K562 (cell line): ENCODE measurements around the gene TMEM63C. TPM values are rescaled to one million over a fixed set of nuclear protein-coding genes. Genes with fewer than 3 reads are reported as not detected.

ENCODE experiments used
- ATAC-seq: fragments of 200-7000 bp; cut with Tn5 transposase; 3 replicates; pipeline ENCODE4 v1.9.1; 2020; ENCODE audit warnings: moderate library complexity
- BruUV-seq: library from RNA; stranded (reverse); fragments of 400-500 nt; replicated peaks from 2 replicates; lab custom pipeline; 2021; lab: Mats Ljungman, UMichigan
- CTCF ChIA-PET: fragments of 300-600 bp; formaldehyde crosslinking; extraction: SDS; loops from one replicate; lab custom pipeline; 2021; ENCODE audit warnings: low intra/inter-chr PET ratio; lab: Yijun Ruan, JAX
- POLR2A ChIA-PET: fragments of 300-600, 350-650 bp; sonication (Branson Sonifier 250); formaldehyde crosslinking; extraction: SDS; loops from one replicate; lab custom pipeline; 2021; ENCODE audit warnings: antibody characterized with exemption, inconsistent platforms; lab: Yijun Ruan, JAX
- DNase-seq, 4 experiments: peaks; one replicate each; pipeline versions ENCODE4 v3.0.0 to v3.0.0-alpha.2; 2011 to 2018; ENCODE audit warnings: low spot score in 3 of 4, mixed read lengths in 3 of 4; ENCODE audit errors: extremely low read depth in 1 of 4
- FAIRE-seq: peaks from 2 replicates; lab custom pipeline; 2011; peaks lifted over from hg19 to GRCh38; lab: Jason Lieb, UNC
- H2AFZ ChIP-seq: 2 replicates; pipeline ENCODE4 v1.6.0; 2011; ENCODE audit warnings: low read depth, low read length, control low read depth, inconsistent platforms
- H3K27ac ChIP-seq: fragments of 200-600 bp; 3 replicates; pipeline ENCODE4 v1.8.0; 2011; ENCODE audit warnings: low read depth, mild to moderate bottlenecking, control low read depth, inconsistent platforms, low read length, moderate library complexity, mixed read lengths; ENCODE audit errors: extremely low read depth
- H3K27me3 ChIP-seq, 2 experiments: fragments of 300-600 bp in 1 of 2; 2 replicates in 1 of 2; 3 replicates in 1 of 2; pipeline versions ENCODE4 v1.6.0 to v1.8.0; 2011; ENCODE audit warnings: inconsistent platforms in 2 of 2, low read length in 2 of 2, mild to moderate bottlenecking in 1 of 2, mixed read lengths in 1 of 2, moderate library complexity in 1 of 2; ENCODE audit not compliant: control insufficient read depth in 2 of 2, insufficient read depth in 2 of 2
- H3K36me3 ChIP-seq: fragments of 300-600 bp; 3 replicates; pipeline ENCODE4 v1.8.0; 2011; ENCODE audit warnings: mild to moderate bottlenecking, low read length, inconsistent platforms; ENCODE audit not compliant: control insufficient read depth, insufficient read depth
- H3K4me1 ChIP-seq, 2 experiments: fragments of 200-600 bp in 1 of 2; replicated peaks in 1 of 2; 2 replicates in 1 of 2; 3 replicates in 1 of 2; pipeline versions ENCODE4 v1.5.1 to v1.8.0; 2011; ENCODE audit warnings: inconsistent platforms in 2 of 2, low read length in 2 of 2, mild to moderate bottlenecking in 1 of 2, mixed read lengths in 1 of 2, moderate library complexity in 1 of 2; ENCODE audit not compliant: control insufficient read depth in 2 of 2, insufficient read depth in 2 of 2
- H3K4me2 ChIP-seq: 2 replicates; pipeline ENCODE4 v1.6.1; 2011; ENCODE audit warnings: low read length, control low read depth, inconsistent platforms, mixed read lengths; ENCODE audit not compliant: insufficient read depth
- H3K4me3 ChIP-seq: fragments of 200-600 bp; sonication (generic), shearing (Covaris generic); 2 replicates; pipeline ENCODE4 v1.5.1; 2016; ENCODE audit warnings: control low read depth, inconsistent platforms
- H3K79me2 ChIP-seq: fragments of 200-600 bp; 3 replicates; pipeline ENCODE4 v1.8.0; 2011; ENCODE audit warnings: low read length, inconsistent platforms; ENCODE audit not compliant: control insufficient read depth, insufficient read depth
- H3K9ac ChIP-seq, 2 experiments: 2 replicates each; pipeline versions ENCODE4 v1.6.0 to v1.6.1; 2011; ENCODE audit warnings: low read depth in 2 of 2, low read length in 2 of 2, control low read depth in 1 of 2, inconsistent platforms in 1 of 2, mild to moderate bottlenecking in 1 of 2, mixed read lengths in 1 of 2; ENCODE audit not compliant: insufficient read depth in 1 of 2
- H3K9me1 ChIP-seq: one replicate; pipeline ENCODE4 v1.6.0; 2011; ENCODE audit warnings: inconsistent platforms, mild to moderate bottlenecking, low read length, moderate library complexity; ENCODE audit not compliant: control insufficient read depth, insufficient read depth
- H3K9me3 ChIP-seq: replicated peaks from 2 replicates; pipeline ENCODE4 v1.5.1; 2011; ENCODE audit warnings: low read depth, low read length, inconsistent platforms; ENCODE audit not compliant: control insufficient read depth, insufficient read depth
- H4K20me1 ChIP-seq: replicated peaks from 2 replicates; pipeline ENCODE4 v1.6.1; 2011; ENCODE audit warnings: low read length, inconsistent platforms, mixed read lengths; ENCODE audit not compliant: control insufficient read depth, insufficient read depth
- HMG20B ChIP-seq: fragments of 250-450 bp; sonication (Bioruptor Pico); IDR thresholded peaks from 2 replicates; pipeline ENCODE4 v1.5.0; 2021; ENCODE audit warnings: mild to moderate bottlenecking
- KLF1 ChIP-seq: fragments of 450-650 bp; IDR thresholded peaks from 2 replicates; pipeline ENCODE4 v1.6.1; 2016; ENCODE audit warnings: missing genetic modification characterization, missing compliant biosample characterization
- MCM3 ChIP-seq: fragments of 450-650 bp; IDR thresholded peaks from 2 replicates; pipeline ENCODE4 v1.6.1; 2016
- NFRKB ChIP-seq: fragments of 450-650 bp; IDR thresholded peaks from 2 replicates; pipeline ENCODE4 v1.6.1; 2016; ENCODE audit warnings: low read depth
- RBM17 ChIP-seq: fragments of 200-400 bp; formaldehyde crosslinking; IDR thresholded peaks from 2 replicates; pipeline ENCODE4 v1.6.1; 2017; ENCODE audit warnings: low read depth, mild to moderate bottlenecking, low read length, borderline replicate concordance
- ZBTB26 ChIP-seq: fragments of 450-650 bp; formaldehyde crosslinking; IDR thresholded peaks from 2 replicates; pipeline ENCODE4 v1.4.0; 2022; ENCODE audit warnings: missing genetic modification characterization
- ZNF134 ChIP-seq: fragments of 250-450 bp; sonication (Bioruptor Pico); conservative IDR thresholded peaks from 2 replicates; pipeline ENCODE4 v1.4.0; 2020
- ZNF431 ChIP-seq: sonication (generic); formaldehyde crosslinking; IDR thresholded peaks from 2 replicates; pipeline ENCODE4 v1.8.0; 2022; ENCODE audit warnings: mild to moderate bottlenecking, missing genetic modification reagents
- WGBS: fragments of 100-300 bp; shearing (Covaris generic); methylation state at CpG from one replicate; pipeline ENCODE4 v1.1.6; 2016; ENCODE audit warnings: low coverage, mixed read lengths; ENCODE audit not compliant: insufficient coverage; ENCODE audit errors: missing lambda C conversion rate; 5-methylcytosine and 5-hydroxymethylcytosine counted together
- in situ Hi-C: fragments of 300-500 bp; cut with MboI; formaldehyde crosslinking; loops from 4 replicates; pipeline ENCODE4 v1.15.0; 2018; ENCODE audit warnings: inconsistent platforms, mixed read lengths
- intact Hi-C: fragments of 100-400 bp; cut with micrococcal nuclease; formaldehyde crosslinking; loops from 2 replicates; pipeline ENCODE4 v1.14.2; 2022
- polyA plus RNA-seq, 8 experiments: library from polyadenylated mRNA; depleted of rRNA in 4 of 8; stranded (reverse) in 5 of 8; unstranded in 3 of 8; fragments of >200 nt; fragmentation: Nextera tagmentation in 2 of 8; fragmentation: Illumina TruSeq in 1 of 8; extraction: Ambion mirVana in 2 of 8; extraction: Trizol in 1 of 8; gene quantifications; 2 replicates each; pipeline versions ENCODE4 v1.2.1 to v1.2.3, GENCODE V29; 2011 to 2014; ENCODE audit warnings: inconsistent platforms in 1 of 8, missing spikeins in 1 of 8
- total RNA-seq, 7 experiments: library from RNA; depleted of rRNA in 6 of 7; stranded (reverse); fragments of >200 nt in 6 of 7; fragmentation: Illumina TruSeq in 2 of 7; extraction: Trizol in 2 of 7; gene quantifications; 2 replicates each; pipeline versions ENCODE4 v1.2.1 to v1.2.3, GENCODE V29; 2011 to 2021; ENCODE audit warnings: low replicate concordance in 1 of 7

The TMEM63C gene
- total and polyA plus RNA-seq, 9 of the 15 experiments (the other 6 are each of a cell fraction or from before 2014, with no cell fraction given): 0.07 TPM; not detected in 8

- intact Hi-C loops (no loop called here), in situ Hi-C loops (no loop called here)
- ATAC-seq (no peak), FAIRE-seq (no peak), DNase-seq (no peak)
- Histone ChIP-seq H3K4me3 (no peak overlapping the region), H2AFZ (no peak overlapping the region), H3K36me3 (no peaks in the 10 kb centered on the region), H3K4me2 (no peak overlapping the region), H3K27me3 (peaks cover 0 to 29% of the 10 kb centered on the region in 2 experiments; a peak in 2 of 5 replicates), H3K9me3 (no peaks in the 10 kb centered on the region), H3K79me2 (no peaks in the 10 kb centered on the region), H3K9ac (no peak overlapping the region), H3K9me1 (no peaks in the 10 kb centered on the region), H3K27ac (no peak overlapping the region), H3K4me1 (no peaks in the 10 kb centered on the region), H4K20me1 (peaks cover 5% of the 10 kb centered on the region; the same call in 1 of the 2 replicates)
- CTCF ChIA-PET: no interaction called here
- POLR2A ChIA-PET: no interaction called here
- 17% methylated on average over 1 of the region's 1 CpG for WGBS
- no peak for TF ChIP-seq ZNF431 (CRISPR knock-in tag)
- TF ChIP-seq NFRKB: no peak
- TF ChIP-seq ZBTB26: no peak
- no peak for TF ChIP-seq HMG20B
- no peak for TF ChIP-seq ZNF134 (CRISPR knock-in tag)
- no peak for TF ChIP-seq KLF1 (tag)
- TF ChIP-seq MCM3: no peak
- TF ChIP-seq RBM17: no peak
- BruUV-seq: no TSS peak
These were observed 65.2 kb downstream of the TMEM63C start for GRCh38 chr14:77246784-77247183.
